NCI-H2171 (cell line): ENCODE results near the gene CITED2.

Experiments
- DNase-seq: peaks from one replicate; lab custom pipeline; 2025; lab: John Stamatoyannopoulos, UW

Gene CITED2

GRCh38 chr6:139330306-139330705, 44.1 kb downstream of the CITED2 start:
- DNase-seq: no peak

GRCh38 chr6:139329224-139329623, 45.2 kb downstream of the CITED2 start:
- no peak for DNase-seq

DNA sequence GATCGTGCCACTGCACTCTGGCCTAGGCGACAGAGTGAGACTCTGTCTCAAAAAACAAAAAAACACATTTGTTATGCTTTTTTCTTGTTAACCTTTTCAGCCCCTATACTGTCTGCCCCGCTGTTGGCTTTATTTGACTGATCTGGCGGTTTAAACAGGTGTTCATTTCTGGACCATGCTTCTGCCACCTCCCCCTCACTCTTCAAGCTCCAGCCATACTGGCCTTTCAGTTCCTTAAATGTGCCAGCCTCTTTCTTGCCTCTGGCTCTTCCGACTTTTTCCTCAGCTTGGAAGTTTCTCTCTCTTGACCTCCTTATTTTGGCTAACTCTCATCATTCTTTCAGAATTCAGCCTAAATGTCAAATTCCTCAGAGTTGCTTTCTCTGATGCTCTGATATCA, 47.4 kb downstream of the CITED2 start:
- DNase-seq: no peak

DNA sequence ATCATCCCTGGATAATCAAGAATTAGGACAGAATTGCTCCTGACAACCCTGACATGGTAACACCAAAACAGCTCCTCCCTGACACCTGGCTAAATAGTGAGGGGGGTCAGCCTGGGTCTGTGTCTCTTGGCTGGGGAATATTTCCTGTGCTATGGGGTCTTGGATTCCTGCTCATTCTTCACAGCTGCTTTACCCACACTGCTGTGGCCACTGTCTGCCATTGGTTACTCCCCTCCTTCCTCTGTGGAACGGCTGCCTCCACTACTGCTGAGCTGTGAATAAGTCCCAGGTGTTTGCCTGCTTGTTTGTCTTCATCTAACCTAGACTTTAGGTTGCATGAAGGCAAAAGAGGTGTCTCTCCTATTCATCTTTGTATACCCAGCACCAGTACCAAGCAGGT, 48.8 kb downstream of the CITED2 start:
- no peak for DNase-seq

DNA sequence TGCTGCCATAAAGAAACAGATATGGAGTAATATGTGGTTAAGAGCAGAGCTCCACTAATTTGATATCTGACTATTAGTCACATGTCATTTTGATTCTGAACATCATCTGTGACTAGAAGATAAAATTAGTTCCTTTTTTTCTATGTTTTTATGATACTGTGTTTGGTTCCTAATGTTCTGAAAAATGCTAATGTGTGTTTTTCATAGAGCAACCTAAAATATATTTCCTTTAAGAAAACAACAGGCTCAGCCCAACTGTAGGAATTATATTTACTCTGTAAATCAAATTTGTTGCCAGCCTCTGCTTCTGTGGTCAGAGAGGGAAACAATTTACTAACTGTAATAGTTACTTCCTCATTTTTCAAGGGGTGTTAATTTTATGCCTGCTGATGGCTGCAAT, 49.3 kb downstream of the CITED2 start:
- no peak for DNase-seq

DNA sequence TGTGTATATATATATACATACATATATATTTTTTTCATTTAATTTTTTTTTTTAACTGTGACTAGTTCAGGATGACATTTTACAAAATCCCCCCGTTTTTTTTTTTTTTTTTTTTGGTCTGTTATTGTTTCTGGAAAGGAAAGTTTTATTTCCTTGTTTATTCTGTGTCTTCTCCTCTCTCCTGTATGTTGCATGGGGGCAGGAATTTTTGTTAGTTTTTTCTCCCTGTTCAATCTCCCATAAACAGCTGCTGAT, 50.2 kb downstream of the CITED2 start:
- no peak for DNase-seq

GRCh38 chr6:139323511-139324300, 50.7 kb downstream of the CITED2 start:
- no peak for DNase-seq
